ENCODE results near the gene HOXC5.

The HOXC5 gene

DNA sequence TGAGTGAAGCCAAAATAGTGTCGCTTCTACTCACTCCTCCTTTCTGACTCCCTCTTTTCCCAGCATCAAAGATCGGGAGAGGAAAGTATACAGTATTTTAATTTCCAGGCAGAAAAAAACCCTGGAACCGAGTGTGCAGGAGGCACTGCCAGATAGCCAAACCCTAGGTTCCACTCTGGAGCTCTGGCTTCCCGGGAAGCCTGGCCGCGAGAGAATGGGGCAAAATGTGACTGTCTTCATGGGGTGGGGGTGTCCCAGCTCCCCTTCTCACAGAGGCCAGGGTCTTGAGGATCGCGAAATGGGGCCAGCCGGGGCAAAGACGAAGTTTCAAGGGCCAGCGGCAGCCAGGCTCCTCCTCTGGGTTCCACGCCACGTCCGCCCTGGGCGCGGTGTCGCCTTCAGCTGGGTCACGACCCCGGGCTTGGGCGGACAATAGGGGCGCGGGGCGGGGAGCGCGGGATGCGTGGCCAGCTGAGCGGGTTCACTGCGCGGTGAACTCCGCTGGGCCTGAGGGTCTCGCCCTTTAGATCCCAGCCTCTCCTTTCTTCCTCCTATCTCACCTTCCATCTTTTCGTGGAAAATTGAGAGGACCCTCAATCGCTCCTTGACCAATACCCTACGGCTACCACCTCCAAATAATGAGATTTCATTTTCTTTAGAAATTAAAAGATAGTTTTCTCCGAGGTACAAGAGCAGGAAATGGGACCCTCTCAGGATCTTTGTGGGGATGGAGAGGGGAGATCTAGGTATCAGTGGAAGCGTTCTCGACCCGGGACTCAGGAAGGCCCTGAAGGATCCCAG lies 27.5 kb downstream of the HOXC5 start:
- Histone ChIP-seq H3K4me1 (ENCODE audit: control extremely low read depth in 1 of 4, control insufficient read depth in 4 of 4, insufficient read depth in 4 of 4, low read length in 3 of 4) (no peaks in the 10 kb centered on the region), H3K4me3 (ENCODE audit: control insufficient read depth in 1 of 7, extremely low read depth in 1 of 7, insufficient read depth in 4 of 7, low read depth in 2 of 7, low read length in 6 of 7) (no peak overlapping the region), H3K9me3 (ENCODE audit: control extremely low read depth in 1 of 5, control insufficient read depth in 4 of 5, insufficient read depth in 2 of 5, low read depth in 1 of 5, low read length in 4 of 5) (no peaks in the 10 kb centered on the region), H3K27ac (ENCODE audit: insufficient read depth in 1 of 2, low read depth in 1 of 2, low read length in 2 of 2, poor library complexity in 1 of 2, severe bottlenecking in 2 of 2) (no peak overlapping the region), H3K36me3 (ENCODE audit: control insufficient read depth in 4 of 4, insufficient read depth in 4 of 4, low read length in 3 of 4) (no peaks in the 10 kb centered on the region), H3K27me3 (replicated peaks in 2 of 5; ENCODE audit: control insufficient read depth in 4 of 5, insufficient read depth in 5 of 5, low read length in 4 of 5) (peaks cover 5 to 96% (median 69%) of the 10 kb centered on the region in 5 experiments)
- WGBS (ENCODE audit: insufficient coverage): 35% methylated on average over 30 of the region's 38 CpGs
- POLR2A ChIA-PET: no interaction called here
- DNase-seq: no peak
- CTCF ChIA-PET: interaction anchor here (1.4 to 1.8 kb wide), 2 partner anchors 8 to 9 kb away, joined by 4 to 5 read pairs; no protein-coding TSS in a partner anchor

- CTCF ChIA-PET: interaction anchor here (1.0 to 1.8 kb wide), 2 partner anchors 9 to 20 kb away, joined by 4 to 5 read pairs; no protein-coding TSS in a partner anchor
- H3K4me1 ChIP-seq (ENCODE audit: control extremely low read depth in 1 of 4, control insufficient read depth in 4 of 4, insufficient read depth in 4 of 4, low read length in 3 of 4): no peaks in the 10 kb centered on the region
- peaks cover 9 to 96% (median 67%) of the 10 kb centered on the region in 5 experiments for H3K27me3 ChIP-seq (replicated peaks in 2 of 5; ENCODE audit: control insufficient read depth in 4 of 5, insufficient read depth in 5 of 5, low read length in 4 of 5)
- POLR2A ChIA-PET: no interaction called here
- H3K36me3 ChIP-seq (ENCODE audit: control insufficient read depth in 4 of 4, insufficient read depth in 4 of 4, low read length in 3 of 4): no peaks in the 10 kb centered on the region
- no peak overlapping the region for H3K4me3 ChIP-seq (ENCODE audit: control insufficient read depth in 1 of 7, extremely low read depth in 1 of 7, insufficient read depth in 4 of 7, low read depth in 2 of 7, low read length in 6 of 7)
- WGBS (ENCODE audit: insufficient coverage): no CpG with 5 or more reads among the region's 7 CpGs
- no peak overlapping the region for H3K27ac ChIP-seq (ENCODE audit: insufficient read depth in 1 of 2, low read depth in 1 of 2, low read length in 2 of 2, poor library complexity in 1 of 2, severe bottlenecking in 2 of 2)
- H3K9me3 ChIP-seq (ENCODE audit: control extremely low read depth in 1 of 5, control insufficient read depth in 4 of 5, insufficient read depth in 2 of 5, low read depth in 1 of 5, low read length in 4 of 5): no peaks in the 10 kb centered on the region
- no peak for DNase-seq
These were observed 28.3 kb downstream of the HOXC5 start for GRCh38 chr12:54060975-54061778.

GRCh38 chr12:54065677-54066076 lies 32.8 kb downstream of the HOXC5 start:
- Histone ChIP-seq H3K36me3 (ENCODE audit: control insufficient read depth in 4 of 4, insufficient read depth in 4 of 4, low read length in 3 of 4) (no peaks in the 10 kb centered on the region), H3K4me1 (ENCODE audit: control extremely low read depth in 1 of 4, control insufficient read depth in 4 of 4, insufficient read depth in 4 of 4, low read length in 3 of 4) (no peaks in the 10 kb centered on the region), H3K27ac (ENCODE audit: insufficient read depth in 1 of 2, low read depth in 1 of 2, low read length in 2 of 2, poor library complexity in 1 of 2, severe bottlenecking in 2 of 2) (no peak overlapping the region), H3K9me3 (ENCODE audit: control extremely low read depth in 1 of 5, control insufficient read depth in 4 of 5, insufficient read depth in 2 of 5, low read depth in 1 of 5, low read length in 4 of 5) (no peaks in the 10 kb centered on the region), H3K27me3 (replicated peaks in 2 of 5; ENCODE audit: control insufficient read depth in 4 of 5, insufficient read depth in 5 of 5, low read length in 4 of 5) (peaks cover 8 to 71% (median 37%) of the 10 kb centered on the region in 5 experiments), H3K4me3 (ENCODE audit: control insufficient read depth in 1 of 7, extremely low read depth in 1 of 7, insufficient read depth in 4 of 7, low read depth in 2 of 7, low read length in 6 of 7) (no peak overlapping the region)
- CTCF ChIA-PET: interaction anchor here (0.9 to 1.6 kb wide), 2 partner anchors 27 to 142 kb away, joined by 3 to 6 read pairs; no protein-coding TSS in a partner anchor
- no peak for DNase-seq
- POLR2A ChIA-PET: no interaction called here

DNA sequence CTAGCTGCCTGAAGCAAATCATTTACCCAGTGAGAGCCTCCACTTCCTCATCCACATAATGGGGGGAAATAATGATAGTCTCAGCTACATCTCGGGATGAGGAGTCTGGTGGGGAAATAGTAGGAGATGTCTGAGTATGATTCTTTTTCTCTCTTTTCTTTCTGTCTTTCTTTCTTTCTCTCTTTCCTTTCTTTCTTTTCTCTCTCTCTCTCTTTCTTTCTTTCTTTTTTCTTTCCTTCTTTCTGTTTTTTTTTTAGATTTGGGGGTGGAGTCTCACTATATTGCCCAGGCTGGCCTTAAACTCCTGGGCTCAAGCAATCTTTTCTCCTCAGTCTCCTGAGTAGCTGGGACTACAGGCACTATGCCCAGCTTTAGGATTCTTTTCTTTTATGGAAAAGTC lies 33.6 kb downstream of the HOXC5 start:
- no peak overlapping the region for H3K4me3 ChIP-seq (ENCODE audit: control insufficient read depth in 1 of 7, extremely low read depth in 1 of 7, insufficient read depth in 4 of 7, low read depth in 2 of 7, low read length in 6 of 7)
- H3K27me3 ChIP-seq (replicated peaks in 2 of 5; ENCODE audit: control insufficient read depth in 4 of 5, insufficient read depth in 5 of 5, low read length in 4 of 5): peaks cover 8 to 71% (median 30%) of the 10 kb centered on the region in 5 experiments
- no CpG with 5 or more reads among the region's 1 CpG for WGBS (ENCODE audit: insufficient coverage)
- ChIA-PET CTCF (no interaction called here), POLR2A (no interaction called here)
- no peaks in the 10 kb centered on the region for H3K4me1 ChIP-seq (ENCODE audit: control extremely low read depth in 1 of 4, control insufficient read depth in 4 of 4, insufficient read depth in 4 of 4, low read length in 3 of 4)
- H3K27ac ChIP-seq (ENCODE audit: insufficient read depth in 1 of 2, low read depth in 1 of 2, low read length in 2 of 2, poor library complexity in 1 of 2, severe bottlenecking in 2 of 2): no peak overlapping the region
- no peaks in the 10 kb centered on the region for H3K36me3 ChIP-seq (ENCODE audit: control insufficient read depth in 4 of 4, insufficient read depth in 4 of 4, low read length in 3 of 4)
- no peaks in the 10 kb centered on the region for H3K9me3 ChIP-seq (ENCODE audit: control extremely low read depth in 1 of 5, control insufficient read depth in 4 of 5, insufficient read depth in 2 of 5, low read depth in 1 of 5, low read length in 4 of 5)
- no peak for DNase-seq

DNA sequence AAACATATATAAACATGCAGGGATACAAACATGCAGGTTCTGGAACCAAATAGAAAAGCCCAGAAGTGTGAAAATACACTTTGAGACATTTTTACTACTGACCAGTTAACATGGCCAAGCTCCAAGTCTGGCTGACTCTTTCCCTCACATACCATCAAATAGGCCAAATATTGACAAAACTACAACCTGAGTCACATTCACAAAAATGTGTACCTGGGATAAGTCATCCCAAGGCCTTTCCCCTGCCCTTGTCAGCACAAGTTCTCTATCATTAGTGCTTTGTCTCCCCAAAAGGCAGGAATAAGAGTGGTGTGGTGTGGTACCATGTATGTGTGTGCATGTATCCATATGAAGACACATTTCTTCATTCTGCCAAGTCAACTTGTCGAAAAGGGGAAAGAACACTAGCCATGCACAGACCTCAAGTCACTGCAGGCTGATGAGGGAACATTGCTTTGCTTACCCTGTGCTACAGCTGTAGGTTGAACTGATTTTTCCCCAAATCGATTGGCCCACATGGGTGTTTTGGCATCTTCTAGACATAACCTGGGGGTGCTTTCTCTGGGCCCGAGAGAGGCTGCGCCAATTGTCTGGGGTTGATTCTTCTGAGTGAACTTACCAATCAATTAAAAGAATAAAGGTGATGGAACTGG lies 35.7 kb downstream of the HOXC5 start:
- Histone ChIP-seq H3K9me3 (ENCODE audit: control extremely low read depth in 1 of 5, control insufficient read depth in 4 of 5, insufficient read depth in 2 of 5, low read depth in 1 of 5, low read length in 4 of 5) (no peaks in the 10 kb centered on the region), H3K27me3 (replicated peaks in 2 of 5; ENCODE audit: control insufficient read depth in 4 of 5, insufficient read depth in 5 of 5, low read length in 4 of 5) (peaks cover 8 to 60% (median 24%) of the 10 kb centered on the region in 5 experiments), H3K4me1 (ENCODE audit: control extremely low read depth in 1 of 4, control insufficient read depth in 4 of 4, insufficient read depth in 4 of 4, low read length in 3 of 4) (no peaks in the 10 kb centered on the region), H3K27ac (ENCODE audit: insufficient read depth in 1 of 2, low read depth in 1 of 2, low read length in 2 of 2, poor library complexity in 1 of 2, severe bottlenecking in 2 of 2) (no peak overlapping the region), H3K4me3 (ENCODE audit: control insufficient read depth in 1 of 7, extremely low read depth in 1 of 7, insufficient read depth in 4 of 7, low read depth in 2 of 7, low read length in 6 of 7) (no peak overlapping the region), H3K36me3 (ENCODE audit: control insufficient read depth in 4 of 4, insufficient read depth in 4 of 4, low read length in 3 of 4) (no peaks in the 10 kb centered on the region)
- ChIA-PET CTCF (interaction anchor here (1.2 to 1.7 kb wide), 2 partner anchors 8 to 9 kb away, joined by 5 to 6 read pairs; no protein-coding TSS in a partner anchor), POLR2A (no interaction called here)
- no peak for DNase-seq
- WGBS (ENCODE audit: insufficient coverage): 90% methylated on average over 1 of the region's 4 CpGs

GRCh38 chr12:54071942-54072341 lies 39.1 kb downstream of the HOXC5 start:
- Histone ChIP-seq H3K27ac (ENCODE audit: insufficient read depth in 1 of 2, low read depth in 1 of 2, low read length in 2 of 2, poor library complexity in 1 of 2, severe bottlenecking in 2 of 2) (no peak overlapping the region), H3K36me3 (ENCODE audit: control insufficient read depth in 4 of 4, insufficient read depth in 4 of 4, low read length in 3 of 4) (no peaks in the 10 kb centered on the region), H3K4me3 (ENCODE audit: control insufficient read depth in 1 of 7, extremely low read depth in 1 of 7, insufficient read depth in 4 of 7, low read depth in 2 of 7, low read length in 6 of 7) (no peak overlapping the region), H3K27me3 (replicated peaks in 2 of 5; ENCODE audit: control insufficient read depth in 4 of 5, insufficient read depth in 5 of 5, low read length in 4 of 5) (peaks cover 5 to 33% (median 21%) of the 10 kb centered on the region in 5 experiments), H3K9me3 (ENCODE audit: control extremely low read depth in 1 of 5, control insufficient read depth in 4 of 5, insufficient read depth in 2 of 5, low read depth in 1 of 5, low read length in 4 of 5) (no peaks in the 10 kb centered on the region), H3K4me1 (ENCODE audit: control extremely low read depth in 1 of 4, control insufficient read depth in 4 of 4, insufficient read depth in 4 of 4, low read length in 3 of 4) (no peaks in the 10 kb centered on the region)
- no peak for DNase-seq
- WGBS (ENCODE audit: insufficient coverage): 100% methylated on average over 1 of the region's 1 CpG
- ChIA-PET CTCF (no interaction called here), POLR2A (no interaction called here)
